GM21360 (cell line): Measurements from ENCODE around the gene TULP1.

ENCODE experiments used
- ATAC-seq: cut with Tn5 transposase; IDR thresholded peaks from one replicate; pipeline ENCODE4 v1.9.1; 2021; ENCODE audit warnings: mild to moderate bottlenecking, moderate library complexity; ENCODE audit not compliant: unreplicated experiment

TULP1 gene

GRCh38 chr6:35468980-35469750 lies 43.5 kb downstream of the TULP1 start:
- no peak for ATAC-seq

GRCh38 chr6:35468181-35468979 lies 44.3 kb downstream of the TULP1 start, which contains the start of gene RPL10A:
RPL10A (plus strand) TSS chr6:35468401; CDS start chr6:35468435, 34 bp downstream.
- ATAC-seq, result peak; percentile 92

- ATAC-seq, result no peak
Measured at GRCh38 chr6:35465646-35466045, 47.0 kb downstream of the TULP1 start.

- ATAC-seq, result no peak
Measured at GRCh38 chr6:35463292-35463691, 49.4 kb downstream of the TULP1 start.

GRCh38 chr6:35461270-35461669 lies 51.4 kb downstream of the TULP1 start:
- no peak for ATAC-seq

GRCh38 chr6:35457907-35458306 lies 54.8 kb downstream of the TULP1 start:
- ATAC-seq, result no peak

- ATAC-seq, result no peak
Measured at GRCh38 chr6:35454391-35455110, 58.1 kb downstream of the TULP1 start.

GRCh38 chr6:35453236-35453635 lies 59.5 kb downstream of the TULP1 start:
- no peak for ATAC-seq

GRCh38 chr6:35452183-35453090 lies 60.3 kb downstream of the TULP1 start, which contains the start of gene FANCE:
FANCE (plus strand) TSS chr6:35452338; CDS start chr6:35452546, 208 bp downstream.
- peak; percentile 81 for ATAC-seq

- no peak for ATAC-seq
Measured at GRCh38 chr6:35451354-35452182, 61.1 kb downstream of the TULP1 start.

GRCh38 chr6:35449287-35449881 lies 63.3 kb downstream of the TULP1 start:
- no peak for ATAC-seq

GRCh38 chr6:35448191-35448590 lies 64.5 kb downstream of the TULP1 start:
- ATAC-seq, result no peak
